Measurements from ENCODE around the gene IL13.

The IL13 gene

GRCh38 chr5:132684922-132685720 lies 27.1 kb downstream of the IL13 start:
- Histone ChIP-seq H3K27ac (ENCODE audit: low read length) (no peak overlapping the region), H3K27me3 (ENCODE audit: insufficient read depth, low read length, poor library complexity) (no peaks in the 10 kb centered on the region), H3K4me3 (ENCODE audit: low read depth in 1 of 2, low read length in 2 of 2) (no peak overlapping the region), H4K20me1 (ENCODE audit: insufficient read depth, low read length) (no peaks in the 10 kb centered on the region), H3K9me3 (ENCODE audit: insufficient read depth, low read length, severe bottlenecking) (no peaks in the 10 kb centered on the region), H3K9ac (ENCODE audit: low read depth, low read length) (no peak overlapping the region), H3K36me3 (ENCODE audit: insufficient read depth, low read length) (no peaks in the 10 kb centered on the region), H3K4me2 (ENCODE audit: insufficient read depth, low read length) (no peak overlapping the region), H2AFZ (ENCODE audit: low read depth, low read length) (no peak overlapping the region), H3K79me2 (ENCODE audit: insufficient read depth, low read length) (no peaks in the 10 kb centered on the region), H3K4me1 (ENCODE audit: insufficient read depth, low read length) (peaks cover 21% of the 10 kb centered on the region)
- DNase-seq (no peak), ATAC-seq (ENCODE audit: insufficient read depth, low read depth) (no peak)
- TF ChIP-seq EZH2 (IDR thresholded peaks at IDR 0.05; ENCODE audit: borderline replicate concordance, low read depth, low read length, severe bottlenecking) (no peak), CTCF (IDR thresholded peaks at IDR 0.05; ENCODE audit: borderline replicate concordance, extremely low read depth, low read length, poor library complexity, severe bottlenecking) (no peak)

- DNase-seq (no peak), ATAC-seq (ENCODE audit: insufficient read depth, low read depth) (no peak)
- Histone ChIP-seq H3K27me3 (ENCODE audit: insufficient read depth, low read length, poor library complexity) (no peaks in the 10 kb centered on the region), H4K20me1 (ENCODE audit: insufficient read depth, low read length) (no peaks in the 10 kb centered on the region), H3K9me3 (ENCODE audit: insufficient read depth, low read length, severe bottlenecking) (no peaks in the 10 kb centered on the region), H3K27ac (ENCODE audit: low read length) (no peak overlapping the region), H3K4me2 (ENCODE audit: insufficient read depth, low read length) (no peak overlapping the region), H3K79me2 (ENCODE audit: insufficient read depth, low read length) (no peaks in the 10 kb centered on the region), H3K9ac (ENCODE audit: low read depth, low read length) (no peak overlapping the region), H3K4me1 (ENCODE audit: insufficient read depth, low read length) (peaks cover 21% of the 10 kb centered on the region), H3K36me3 (ENCODE audit: insufficient read depth, low read length) (no peaks in the 10 kb centered on the region), H2AFZ (ENCODE audit: low read depth, low read length) (no peak overlapping the region), H3K4me3 (ENCODE audit: low read depth in 1 of 2, low read length in 2 of 2) (no peak overlapping the region)
- TF ChIP-seq CTCF (IDR thresholded peaks at IDR 0.05; ENCODE audit: borderline replicate concordance, extremely low read depth, low read length, poor library complexity, severe bottlenecking) (no peak), EZH2 (IDR thresholded peaks at IDR 0.05; ENCODE audit: borderline replicate concordance, low read depth, low read length, severe bottlenecking) (no peak)
These were observed 28.2 kb downstream of the IL13 start for GRCh38 chr5:132686193-132686592.

- H3K4me2 ChIP-seq (ENCODE audit: insufficient read depth, low read length), result no peak overlapping the region
- peak; percentile 78 for DNase-seq
- H3K79me2 ChIP-seq (ENCODE audit: insufficient read depth, low read length), result no peaks in the 10 kb centered on the region
- H3K9me3 ChIP-seq (ENCODE audit: insufficient read depth, low read length, severe bottlenecking), result no peaks in the 10 kb centered on the region
- H3K27ac ChIP-seq (ENCODE audit: low read length), result peak overlapping the region; percentile 64
- H3K27me3 ChIP-seq (ENCODE audit: insufficient read depth, low read length, poor library complexity), result no peaks in the 10 kb centered on the region
- H3K4me1 ChIP-seq (ENCODE audit: insufficient read depth, low read length), result peaks cover 27% of the 10 kb centered on the region
- H3K36me3 ChIP-seq (ENCODE audit: insufficient read depth, low read length), result no peaks in the 10 kb centered on the region
- TF ChIP-seq CTCF (IDR thresholded peaks at IDR 0.05; ENCODE audit: borderline replicate concordance, extremely low read depth, low read length, poor library complexity, severe bottlenecking) (no peak), EZH2 (IDR thresholded peaks at IDR 0.05; ENCODE audit: borderline replicate concordance, low read depth, low read length, severe bottlenecking) (no peak)
- H4K20me1 ChIP-seq (ENCODE audit: insufficient read depth, low read length), result no peaks in the 10 kb centered on the region
- no peak overlapping the region for H2AFZ ChIP-seq (ENCODE audit: low read depth, low read length)
- peak; percentile 87 for ATAC-seq (ENCODE audit: insufficient read depth, low read depth)
- H3K4me3 ChIP-seq (ENCODE audit: low read depth in 1 of 2, low read length in 2 of 2), result no peak overlapping the region
- H3K9ac ChIP-seq (ENCODE audit: low read depth, low read length), result no peak overlapping the region
These were observed 30.0 kb downstream of the IL13 start for GRCh38 chr5:132687995-132688394.
